Thoracic aorta (tissue), 2 donors: Measurements from ENCODE around the gene SH3GL3. TPM values are rescaled to one million over a fixed set of nuclear protein-coding genes. Genes with fewer than 3 reads are reported as not detected.

Experiments used
- ATAC-seq: fragments of 150-250 bp; one replicate; pipeline ENCODE4 v1.8.0; 2017; ENCODE audit warnings: low read depth; ENCODE audit not compliant: insufficient number of reproducible peaks, low FRiP score
- DNase-seq: peaks from one replicate; pipeline ENCODE4 v3.0.0-alpha.2; 2020; ENCODE audit warnings: low spot score
- H3K27ac ChIP-seq, 2 donors: fragments of 200-600 bp; sonication (generic); 1 replicate in 1 of 2; 2 replicates in 1 of 2; pipeline ENCODE4 v1.5.1; 2016; ENCODE audit warnings: mild to moderate bottlenecking in 2 of 2, moderate library complexity in 2 of 2
- H3K27me3 ChIP-seq: fragments of 200-600 bp; sonication (generic); replicated peaks from 2 replicates; pipeline ENCODE4 v1.6.0; 2016; ENCODE audit warnings: mild to moderate bottlenecking; ENCODE audit not compliant: insufficient read depth
- H3K36me3 ChIP-seq: fragments of 200-600 bp; sonication (generic); one replicate; pipeline ENCODE4 v1.5.1; 2016
- H3K4me1 ChIP-seq, 2 donors: fragments of 200-600 bp; sonication (generic); 1 replicate in 1 of 2; 2 replicates in 1 of 2; pipeline versions ENCODE4 v1.5.1 to v1.6.0; 2016; ENCODE audit warnings: low read depth in 2 of 2, mild to moderate bottlenecking in 1 of 2; ENCODE audit not compliant: control insufficient read depth in 1 of 2
- H3K4me3 ChIP-seq: fragments of 200-600 bp; sonication (generic); 2 replicates; pipeline ENCODE4 v1.5.1; 2016; ENCODE audit warnings: mild to moderate bottlenecking
- H3K9me3 ChIP-seq: fragments of 200-600 bp; sonication (generic); 2 replicates; pipeline ENCODE4 v1.5.1; 2016
- total RNA-seq, 2 donors: library from RNA; depleted of rRNA; stranded (reverse); fragments of >200 nt; gene quantifications; one replicate each; pipeline versions ENCODE4 v1.1.0 to v1.2.3, GENCODE V29; 2016
- TF ChIP-seq, protein P1 (sequence below): fragments of 200-600 bp; sonication (generic); IDR thresholded peaks from one replicate; pipeline ENCODE4 v1.5.1; 2019; ENCODE audit warnings: antibody characterized with exemption

Gene SH3GL3
- total RNA-seq, 2 donors from 2014 or later, result 4.9 TPM; not detected in 1

DNA sequence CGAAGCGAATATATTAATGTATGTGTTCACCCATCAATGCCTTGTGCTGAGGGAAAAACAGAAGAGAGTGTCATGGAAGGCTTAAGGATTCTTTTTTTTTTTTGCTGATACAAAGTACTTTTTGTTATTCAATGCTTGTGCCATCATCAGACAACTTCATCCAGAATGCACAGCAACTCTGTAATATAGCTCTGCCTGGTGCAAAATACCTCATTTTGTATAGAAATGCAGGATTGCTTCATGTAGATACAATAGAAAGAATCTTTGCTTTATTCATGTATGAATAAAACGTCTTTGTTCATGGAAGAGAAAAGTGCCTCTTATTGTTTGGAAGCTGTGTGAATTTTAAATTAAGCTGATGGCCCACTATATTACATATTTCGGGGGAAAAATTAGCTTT is 62.9 kb downstream of the SH3GL3 start:
- TF ChIP-seq, protein P1, sequence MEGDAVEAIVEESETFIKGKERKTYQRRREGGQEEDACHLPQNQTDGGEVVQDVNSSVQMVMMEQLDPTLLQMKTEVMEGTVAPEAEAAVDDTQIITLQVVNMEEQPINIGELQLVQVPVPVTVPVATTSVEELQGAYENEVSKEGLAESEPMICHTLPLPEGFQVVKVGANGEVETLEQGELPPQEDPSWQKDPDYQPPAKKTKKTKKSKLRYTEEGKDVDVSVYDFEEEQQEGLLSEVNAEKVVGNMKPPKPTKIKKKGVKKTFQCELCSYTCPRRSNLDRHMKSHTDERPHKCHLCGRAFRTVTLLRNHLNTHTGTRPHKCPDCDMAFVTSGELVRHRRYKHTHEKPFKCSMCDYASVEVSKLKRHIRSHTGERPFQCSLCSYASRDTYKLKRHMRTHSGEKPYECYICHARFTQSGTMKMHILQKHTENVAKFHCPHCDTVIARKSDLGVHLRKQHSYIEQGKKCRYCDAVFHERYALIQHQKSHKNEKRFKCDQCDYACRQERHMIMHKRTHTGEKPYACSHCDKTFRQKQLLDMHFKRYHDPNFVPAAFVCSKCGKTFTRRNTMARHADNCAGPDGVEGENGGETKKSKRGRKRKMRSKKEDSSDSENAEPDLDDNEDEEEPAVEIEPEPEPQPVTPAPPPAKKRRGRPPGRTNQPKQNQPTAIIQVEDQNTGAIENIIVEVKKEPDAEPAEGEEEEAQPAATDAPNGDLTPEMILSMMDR, result no peak
- DNase-seq (no peak), ATAC-seq (no peak)
- Histone ChIP-seq H3K36me3 (no peaks in the 10 kb centered on the region), H3K4me3 (no peak overlapping the region), H3K9me3 (no peaks in the 10 kb centered on the region), H3K27ac (no peak overlapping the region), H3K27me3 (no peaks in the 10 kb centered on the region), H3K4me1 (no peaks in the 10 kb centered on the region)

DNA sequence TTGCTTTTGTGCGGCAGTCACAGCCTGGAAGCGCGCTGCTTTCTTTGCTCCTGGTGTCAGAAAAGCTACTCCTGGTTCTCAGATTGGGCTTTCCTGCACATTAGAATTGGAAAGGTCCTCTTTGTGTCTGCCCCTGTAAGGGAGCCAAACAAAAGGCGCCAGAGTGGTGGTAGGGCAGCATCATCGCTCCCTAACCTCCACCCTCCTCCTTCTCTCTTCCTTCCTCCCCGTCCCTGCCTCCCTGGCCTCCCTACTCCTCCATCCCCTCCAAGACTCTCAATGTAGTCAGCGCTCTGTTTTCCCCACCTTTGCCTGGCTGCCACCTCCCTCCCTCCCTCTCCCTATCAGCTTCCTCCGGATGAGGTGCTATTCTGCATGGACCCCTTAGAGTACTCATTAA is 65.3 kb downstream of the SH3GL3 start:
- TF ChIP-seq, protein P1, result no peak
- ATAC-seq (no peak), DNase-seq (no peak)
- Histone ChIP-seq H3K27me3 (no peaks in the 10 kb centered on the region), H3K36me3 (no peaks in the 10 kb centered on the region), H3K4me1 (no peaks in the 10 kb centered on the region), H3K4me3 (no peak overlapping the region), H3K9me3 (no peaks in the 10 kb centered on the region), H3K27ac (no peak overlapping the region)

DNA sequence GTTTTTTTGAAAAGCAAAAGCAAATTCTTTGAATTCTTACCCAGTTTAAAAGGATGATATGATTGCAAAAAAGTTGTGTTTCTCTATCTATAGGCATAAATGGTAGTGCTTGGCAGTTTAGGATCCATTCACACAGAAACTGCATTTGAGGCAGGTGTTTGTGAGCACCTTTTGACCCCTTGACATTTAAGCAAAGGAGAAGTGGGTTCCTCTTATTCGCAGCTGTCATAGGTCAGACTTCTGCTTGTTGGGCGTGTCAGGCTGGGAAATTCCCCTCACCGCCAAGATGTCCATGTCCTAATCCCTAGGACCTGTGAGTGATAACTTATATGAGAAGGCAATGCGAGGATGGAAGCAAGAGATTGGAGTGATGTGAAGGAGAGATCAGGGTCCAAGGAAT is 67.4 kb downstream of the SH3GL3 start:
- no peaks in the 10 kb centered on the region for H3K27me3 ChIP-seq
- no peaks in the 10 kb centered on the region for H3K36me3 ChIP-seq
- H3K9me3 ChIP-seq, result no peaks in the 10 kb centered on the region
- no peak for ATAC-seq
- no peaks in the 10 kb centered on the region for H3K4me1 ChIP-seq
- H3K4me3 ChIP-seq, result no peak overlapping the region
- TF ChIP-seq, protein P1, result no peak
- H3K27ac ChIP-seq, result no peak overlapping the region
- DNase-seq, result no peak

DNA sequence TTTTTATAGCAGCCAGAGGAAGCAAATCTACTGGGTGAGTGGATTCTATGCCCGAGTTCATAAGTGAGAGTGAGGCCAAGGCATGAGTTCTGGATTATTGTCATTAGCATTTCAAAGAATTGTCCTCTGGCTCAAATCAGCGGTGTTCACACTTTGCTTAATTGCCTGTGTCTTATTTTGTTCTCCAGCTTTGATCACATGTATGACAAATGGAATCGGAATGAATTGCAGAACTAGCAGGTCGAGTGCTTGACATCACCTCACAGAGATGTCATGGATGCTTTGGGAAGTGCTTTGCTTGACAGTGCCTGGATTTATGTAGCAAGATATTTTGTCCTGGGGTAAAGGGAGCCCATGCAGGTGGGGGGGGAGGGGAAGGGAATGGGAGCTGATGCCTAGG is 68.0 kb downstream of the SH3GL3 start:
- DNase-seq, result no peak
- Histone ChIP-seq H3K36me3 (no peaks in the 10 kb centered on the region), H3K4me3 (no peak overlapping the region), H3K27me3 (no peaks in the 10 kb centered on the region), H3K4me1 (no peaks in the 10 kb centered on the region), H3K9me3 (no peaks in the 10 kb centered on the region), H3K27ac (no peak overlapping the region)
- TF ChIP-seq, protein P1, result no peak
- ATAC-seq, result no peak

DNA sequence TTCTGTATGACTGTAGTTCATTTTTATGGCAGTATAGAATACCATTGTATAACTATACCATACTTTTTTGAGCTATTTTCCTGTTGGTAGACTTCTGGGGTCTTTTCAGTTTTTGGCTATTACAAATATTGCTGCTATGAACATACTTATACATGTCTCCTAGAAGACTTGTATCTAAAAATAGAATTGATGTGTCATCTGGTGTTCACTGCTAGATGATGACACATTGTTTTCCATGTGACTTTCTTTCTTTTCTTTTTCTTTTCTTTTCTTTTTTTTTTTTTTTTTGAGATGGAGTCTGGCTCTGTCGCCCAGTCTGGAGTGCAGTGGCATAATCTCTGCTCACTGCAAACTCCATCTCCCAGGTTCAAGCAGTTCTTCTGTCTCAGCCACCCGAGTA is 69.8 kb downstream of the SH3GL3 start:
- H3K36me3 ChIP-seq, result no peaks in the 10 kb centered on the region
- H3K27me3 ChIP-seq, result no peaks in the 10 kb centered on the region
- DNase-seq (no peak), ATAC-seq (no peak)
- TF ChIP-seq, protein P1, result no peak
- H3K9me3 ChIP-seq, result no peaks in the 10 kb centered on the region
- H3K4me3 ChIP-seq, result no peak overlapping the region
- H3K4me1 ChIP-seq, result no peaks in the 10 kb centered on the region
- no peak overlapping the region for H3K27ac ChIP-seq
